H1 (cell line): ENCODE results near the gene SH2D2A. TPM values are rescaled to one million over a fixed set of nuclear protein-coding genes. Genes with fewer than 3 reads are reported as not detected.
A peak's percentile ranks its signal among the peaks of the same experiment; 100 is the strongest.

Experiments used
- CTCF ChIA-PET: fragments of 300-600 bp; sonication (Branson Sonifier 250); formaldehyde crosslinking; loops from one replicate; lab custom pipeline; 2021; ENCODE audit not compliant: partially characterized antibody; lab: Charles Lee
- POLR2A ChIA-PET: fragments of 300-600 bp; sonication (Branson Sonifier 250); formaldehyde crosslinking; loops from one replicate; lab custom pipeline; 2021; ENCODE audit warnings: inconsistent platforms; ENCODE audit not compliant: partially characterized antibody; lab: Charles Lee
- DNase-seq, 2 experiments: peaks; one replicate each; pipeline versions ENCODE4 v3.0.0 to v3.0.0-alpha.2; 2010 to 2022; ENCODE audit warnings: low spot score in 2 of 2, low read depth in 1 of 2, mixed read lengths in 1 of 2
- FAIRE-seq: peaks from 2 replicates; lab custom pipeline; 2011; peaks lifted over from hg19 to GRCh38; lab: Jason Lieb, UNC
- H2AFZ ChIP-seq: 2 replicates; pipeline ENCODE4 v1.8.1; 2012; ENCODE audit warnings: low read length, inconsistent platforms
- H2AK5ac ChIP-seq: 2 replicates; pipeline ENCODE4 v1.6.1; 2013; ENCODE audit warnings: low read depth, low read length
- H2BK120ac ChIP-seq: replicated peaks from 2 replicates; pipeline ENCODE3; 2013; ENCODE audit warnings: low read depth, low read length, inconsistent platforms
- H2BK12ac ChIP-seq: 2 replicates; pipeline ENCODE4 v1.6.1; 2013; ENCODE audit warnings: low read depth, low read length
- H2BK15ac ChIP-seq: 2 replicates; pipeline ENCODE4 v1.6.1; 2013; ENCODE audit warnings: low read length
- H2BK20ac ChIP-seq: 2 replicates; pipeline ENCODE4 v1.6.1; 2013; ENCODE audit warnings: low read length
- H2BK5ac ChIP-seq: 2 replicates; pipeline ENCODE4 v1.6.1; 2013; ENCODE audit warnings: low read depth, low read length
- H3K14ac ChIP-seq: 2 replicates; pipeline ENCODE4 v1.6.1; 2013; ENCODE audit warnings: inconsistent platforms; ENCODE audit not compliant: insufficient read length
- H3K18ac ChIP-seq: 2 replicates; pipeline ENCODE4 v1.6.1; 2013; ENCODE audit warnings: low read length; ENCODE audit errors: extremely low read depth
- H3K23ac ChIP-seq: 2 replicates; pipeline ENCODE4 v1.6.1; 2013; ENCODE audit warnings: inconsistent platforms; ENCODE audit not compliant: insufficient read length
- H3K23me2 ChIP-seq: 2 replicates; pipeline ENCODE4 v1.6.1; 2013; ENCODE audit warnings: low read depth, low read length
- H3K27ac ChIP-seq: 2 replicates; pipeline ENCODE4 v1.6.1; 2011; ENCODE audit warnings: low read depth, low read length, inconsistent platforms
- H3K27me3 ChIP-seq, 4 experiments: replicated peaks in 1 of 4; 1 replicate in 1 of 4; 2 replicates in 3 of 4; pipeline versions ENCODE4 v1.6.1 to v1.8.1; 2011 to 2013; ENCODE audit warnings: low read length in 3 of 4, mild to moderate bottlenecking in 3 of 4, inconsistent platforms in 2 of 4, mixed read lengths in 2 of 4, moderate library complexity in 1 of 4; ENCODE audit not compliant: control insufficient read depth in 3 of 4, insufficient read depth in 3 of 4; ENCODE audit errors: extremely low read depth in 1 of 4
- H3K36me3 ChIP-seq, 4 experiments: 2 replicates each; pipeline versions ENCODE4 v1.6.1 to v1.8.1; 2011 to 2013; ENCODE audit warnings: mild to moderate bottlenecking in 4 of 4, low read length in 3 of 4, moderate library complexity in 2 of 4, control low read depth in 1 of 4, inconsistent platforms in 1 of 4; ENCODE audit not compliant: insufficient read depth in 4 of 4, control insufficient read depth in 2 of 4
- H3K4ac ChIP-seq: replicated peaks from 2 replicates; pipeline ENCODE3; 2013; ENCODE audit warnings: low read length, low read depth, mixed read lengths, inconsistent platforms; ENCODE audit not compliant: insufficient read length
- H3K4me1 ChIP-seq, 4 experiments: replicated peaks in 1 of 4; 1 replicate in 1 of 4; 2 replicates in 3 of 4; pipeline versions ENCODE4 v1.6.1 to v1.8.1; 2011 to 2013; ENCODE audit warnings: low read length in 3 of 4, inconsistent platforms in 2 of 4, mixed read lengths in 1 of 4; ENCODE audit not compliant: insufficient read depth in 4 of 4, control insufficient read depth in 3 of 4
- H3K4me2 ChIP-seq, 2 experiments: 2 replicates each; pipeline versions ENCODE4 v1.6.1 to v1.8.1; 2011 to 2013; ENCODE audit warnings: low read depth in 2 of 2, low read length in 2 of 2, control low read depth in 1 of 2, inconsistent platforms in 1 of 2, mild to moderate bottlenecking in 1 of 2; ENCODE audit not compliant: insufficient read depth in 1 of 2
- H3K4me3 ChIP-seq, 4 experiments: fragments of 200-600, 300-600 bp in 1 of 4; sonication (generic), shearing (Covaris generic), sonication (Bioruptor Twin) in 1 of 4; 2 replicates each; pipeline versions ENCODE4 v1.5.1 to v1.8.1; 2011 to 2016; ENCODE audit warnings: low read length in 4 of 4, low read depth in 3 of 4, control low read depth in 2 of 4, inconsistent platforms in 2 of 4, mild to moderate bottlenecking in 2 of 4, mixed read lengths in 1 of 4, moderate library complexity in 1 of 4; ENCODE audit not compliant: insufficient read depth in 2 of 4; ENCODE audit errors: extremely low read depth in 1 of 4
- H3K56ac ChIP-seq: replicated peaks from 2 replicates; pipeline ENCODE3; 2013; ENCODE audit warnings: low read depth, mild to moderate bottlenecking, mixed read lengths, low read length, inconsistent platforms; ENCODE audit not compliant: insufficient read length
- H3K79me1 ChIP-seq: 2 replicates; pipeline ENCODE4 v1.6.1; 2013; ENCODE audit warnings: low read depth, low read length, control low read depth
- H3K79me2 ChIP-seq, 2 experiments: 2 replicates each; pipeline versions ENCODE4 v1.6.1 to v1.8.1; 2012 to 2013; ENCODE audit warnings: low read length in 2 of 2, mild to moderate bottlenecking in 2 of 2, inconsistent platforms in 1 of 2; ENCODE audit not compliant: insufficient read depth in 2 of 2, control insufficient read depth in 1 of 2
- H3K9ac ChIP-seq, 4 experiments: replicated peaks in 1 of 4; 1 replicate in 1 of 4; 2 replicates in 3 of 4; pipeline versions ENCODE4 v1.6.1 to v1.8.1; 2011 to 2013; ENCODE audit warnings: low read depth in 3 of 4, low read length in 3 of 4, control low read depth in 2 of 4, mild to moderate bottlenecking in 2 of 4, moderate library complexity in 2 of 4, inconsistent platforms in 1 of 4; ENCODE audit errors: extremely low read depth in 1 of 4
- H3K9me3 ChIP-seq, 2 experiments: 2 replicates each; pipeline versions ENCODE4 v1.6.1 to v1.8.1; 2012 to 2013; ENCODE audit warnings: mild to moderate bottlenecking in 2 of 2, moderate library complexity in 2 of 2, control low read depth in 1 of 2, inconsistent platforms in 1 of 2, low read depth in 1 of 2, low read length in 1 of 2, mixed read lengths in 1 of 2; ENCODE audit not compliant: insufficient read depth in 2 of 2
- H4K20me1 ChIP-seq, 2 experiments: replicated peaks in 1 of 2; 2 replicates each; pipeline versions ENCODE3 to v1.8.1; 2011 to 2013; ENCODE audit warnings: inconsistent platforms in 2 of 2, low read length in 2 of 2, mild to moderate bottlenecking in 1 of 2; ENCODE audit not compliant: insufficient read depth in 2 of 2, control insufficient read depth in 1 of 2
- H4K5ac ChIP-seq: 2 replicates; pipeline ENCODE4 v1.6.1; 2013; ENCODE audit warnings: low read length, low read depth, mixed read lengths, inconsistent platforms; ENCODE audit not compliant: insufficient read length
- H4K8ac ChIP-seq: 2 replicates; pipeline ENCODE4 v1.8.0; 2013; ENCODE audit warnings: mild to moderate bottlenecking, moderate library complexity, low read length, inconsistent platforms; ENCODE audit not compliant: insufficient read depth; ENCODE audit errors: extremely low read depth
- H4K91ac ChIP-seq: replicated peaks from 2 replicates; pipeline ENCODE3; 2013; ENCODE audit warnings: low read length, mixed read lengths, inconsistent platforms; ENCODE audit not compliant: insufficient read length
- CEBPB ChIP-seq: IDR thresholded peaks from 2 replicates; pipeline ENCODE4 v1.6.1; 2012; ENCODE audit warnings: low read depth, low read length
- EZH2 ChIP-seq: fragments of 200-600 bp; sonication (generic); IDR thresholded peaks from 2 replicates; pipeline ENCODE4 v1.7.1; 2012; ENCODE audit warnings: low read depth, mild to moderate bottlenecking, moderate library complexity, low read length, inconsistent platforms; ENCODE audit not compliant: severe bottlenecking
- SUZ12 ChIP-seq: fragments of 200-600 bp; sonication (generic); IDR thresholded peaks from 2 replicates; pipeline ENCODE4 v1.6.1; 2012; ENCODE audit warnings: mild to moderate bottlenecking, inconsistent platforms, low read length, moderate library complexity, mixed read lengths
- WGBS, 2 experiments: shearing (Covaris generic) in 1 of 2; methylation state at CpG; one replicate each; pipeline versions ENCODE4 v1.1.6 to v1.1.7; 2013 to 2015; ENCODE audit warnings: low lambda C conversion rate in 2 of 2, mixed read lengths in 2 of 2, inconsistent platforms in 1 of 2, low coverage in 1 of 2, missing lambda C conversion rate in 1 of 2; ENCODE audit not compliant: insufficient replicate concordance in 2 of 2, insufficient coverage in 1 of 2, insufficient read length in 1 of 2; ENCODE audit errors: extremely low coverage in 1 of 2, missing lambda C conversion rate in 1 of 2; 5-methylcytosine and 5-hydroxymethylcytosine counted together
- polyA plus RNA-seq, 7 experiments: library from polyadenylated mRNA; depleted of rRNA in 3 of 7; stranded (reverse) in 5 of 7; unstranded in 2 of 7; fragments of >200 nt in 5 of 7; fragments of 200-250 nt in 2 of 7; gene quantifications; 1 replicate in 5 of 7; 2 replicates in 1 of 7; 4 replicates in 1 of 7; pipeline versions ENCODE4 v1.2.1 to v1.2.3, GENCODE V29; 2011 to 2013; ENCODE audit warnings: missing spikeins in 2 of 7, mixed read lengths in 2 of 7
- total RNA-seq: library from RNA; stranded (reverse); fragmentation: NEBNext Ultra II Directional; extraction: Animal tissue kit (Norgen Biotek cat#: 25700); gene quantifications from 2 replicates; pipeline ENCODE4 v1.2.1, GENCODE V29; 2021
- TF ChIP-seq, protein P1 (sequence below): IDR thresholded peaks from 2 replicates; pipeline ENCODE4 v1.6.1; 2012; ENCODE audit warnings: inconsistent platforms
- TF ChIP-seq, protein P2 (sequence below): IDR thresholded peaks from 2 replicates; pipeline ENCODE4 v1.6.1; 2012; ENCODE audit warnings: low read length, inconsistent platforms

Gene SH2D2A
- total and polyA plus RNA-seq, 2 of the 8 experiments (the other 6 are each of a cell fraction or from before 2014, with no cell fraction given): 3.3 to 7.9 TPM

DNA sequence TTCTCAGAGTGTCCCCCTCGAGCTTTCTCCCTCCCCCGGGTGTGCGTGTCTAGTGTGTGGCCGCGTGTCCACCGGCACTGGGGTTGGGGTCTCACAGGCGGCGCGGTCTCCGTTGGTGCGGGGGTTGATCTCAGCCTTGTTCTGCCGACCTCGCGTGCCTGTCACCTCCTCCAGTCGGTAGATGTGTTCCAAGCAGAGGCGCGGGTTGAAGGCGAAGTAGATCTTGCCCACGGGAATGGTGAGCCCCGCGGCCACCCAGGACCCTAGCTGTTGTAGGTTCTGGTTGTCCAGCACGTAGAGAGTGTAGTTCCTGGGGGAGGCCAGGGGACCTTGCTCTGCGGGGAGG is 32.5 kb upstream of the SH2D2A start:
- peaks cover 1 to 16% of the 10 kb centered on the region in 2 experiments for H4K20me1 ChIP-seq
- no peak overlapping the region for H2BK5ac ChIP-seq
- no peak overlapping the region for H2AK5ac ChIP-seq
- DNase-seq: no peak
- no peak overlapping the region for H3K4ac ChIP-seq
- TF ChIP-seq SUZ12 (peak; percentile 59; the same call in 1 of the 2 replicates), CEBPB (no peak), EZH2 (peak; percentile 51)
- TF ChIP-seq, protein P1, sequence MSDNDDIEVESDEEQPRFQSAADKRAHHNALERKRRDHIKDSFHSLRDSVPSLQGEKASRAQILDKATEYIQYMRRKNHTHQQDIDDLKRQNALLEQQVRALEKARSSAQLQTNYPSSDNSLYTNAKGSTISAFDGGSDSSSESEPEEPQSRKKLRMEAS: 0 out of 2 replicates have a peak, but pooled peaks have one; percentile 10
- TF ChIP-seq, protein P2, sequence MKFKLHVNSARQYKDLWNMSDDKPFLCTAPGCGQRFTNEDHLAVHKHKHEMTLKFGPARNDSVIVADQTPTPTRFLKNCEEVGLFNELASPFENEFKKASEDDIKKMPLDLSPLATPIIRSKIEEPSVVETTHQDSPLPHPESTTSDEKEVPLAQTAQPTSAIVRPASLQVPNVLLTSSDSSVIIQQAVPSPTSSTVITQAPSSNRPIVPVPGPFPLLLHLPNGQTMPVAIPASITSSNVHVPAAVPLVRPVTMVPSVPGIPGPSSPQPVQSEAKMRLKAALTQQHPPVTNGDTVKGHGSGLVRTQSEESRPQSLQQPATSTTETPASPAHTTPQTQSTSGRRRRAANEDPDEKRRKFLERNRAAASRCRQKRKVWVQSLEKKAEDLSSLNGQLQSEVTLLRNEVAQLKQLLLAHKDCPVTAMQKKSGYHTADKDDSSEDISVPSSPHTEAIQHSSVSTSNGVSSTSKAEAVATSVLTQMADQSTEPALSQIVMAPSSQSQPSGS: no peak
- TF ChIP-seq, all 59 proteins: peak for 3
- H3K23ac ChIP-seq: no peak overlapping the region
- peaks cover 12% of the 10 kb centered on the region for H3K23me2 ChIP-seq
- H4K8ac ChIP-seq: no peak overlapping the region
- H3K36me3 ChIP-seq: no peaks in the 10 kb centered on the region
- H3K79me1 ChIP-seq: no peaks in the 10 kb centered on the region
- H3K4me1 ChIP-seq: peaks cover 0 to 25% (median 11%) of the 10 kb centered on the region in 4 experiments; a peak in 5 of 7 replicates
- H3K14ac ChIP-seq: no peak overlapping the region
- no peak overlapping the region for H2BK120ac ChIP-seq
- CTCF ChIA-PET: interaction anchor here (0.6 to 25.2 kb wide), 12 partner anchors 13 to 196 kb away, joined by 3 to 719 read pairs (median 6); partner anchors contain the start of genes INSRR, NTRK1 and PEAR1
- no peak overlapping the region for H3K27ac ChIP-seq
- no peak overlapping the region for H2BK20ac ChIP-seq
- H3K4me2 ChIP-seq: peak overlapping the region; percentile 87 to 94
- no peak overlapping the region for H2AFZ ChIP-seq
- H3K9me3 ChIP-seq: no peaks in the 10 kb centered on the region
- no peaks in the 10 kb centered on the region for H3K79me2 ChIP-seq
- H3K9ac ChIP-seq: no peak overlapping the region
- H3K56ac ChIP-seq: no peak overlapping the region
- H2BK12ac ChIP-seq: no peak overlapping the region
- WGBS, 2 experiments: 23% methylated on average over 23 of the region's 23 CpGs; no CpG with 5 or more reads in 1 of the 2 experiments
- H3K18ac ChIP-seq: no peak overlapping the region
- H4K91ac ChIP-seq: no peak overlapping the region
- H2BK15ac ChIP-seq: no peak overlapping the region
- H4K5ac ChIP-seq: no peak overlapping the region
- POLR2A ChIA-PET: interaction anchor here (0.6 to 1.5 kb wide), 5 partner anchors 8 to 356 kb away, joined by 3 to 6 read pairs (median 4); partner anchors contain the start of gene NTRK1
- no peak for FAIRE-seq
- peak overlapping the region; percentile 3 to 59 (median 32); a peak in 6 of 8 replicates for H3K4me3 ChIP-seq
- H3K27me3 ChIP-seq: peaks cover 58 to 93% (median 67%) of the 10 kb centered on the region in 4 experiments
